K562 (cell line): Measurements from ENCODE around the gene TNFRSF18. TPM values are rescaled to one million over a fixed set of nuclear protein-coding genes. Genes with fewer than 3 reads are reported as not detected.

Experiments used
- ATAC-seq: fragments of 200-7000 bp; cut with Tn5 transposase; 3 replicates; pipeline ENCODE4 v1.9.1; 2020; ENCODE audit warnings: moderate library complexity
- BruUV-seq: library from RNA; stranded (reverse); fragments of 400-500 nt; replicated peaks from 2 replicates; lab custom pipeline; 2021; lab: Mats Ljungman, UMichigan
- CTCF ChIA-PET: fragments of 300-600 bp; formaldehyde crosslinking; extraction: SDS; loops from one replicate; lab custom pipeline; 2021; ENCODE audit warnings: low intra/inter-chr PET ratio; lab: Yijun Ruan, JAX
- POLR2A ChIA-PET: fragments of 300-600, 350-650 bp; sonication (Branson Sonifier 250); formaldehyde crosslinking; extraction: SDS; loops from one replicate; lab custom pipeline; 2021; ENCODE audit warnings: antibody characterized with exemption, inconsistent platforms; lab: Yijun Ruan, JAX
- DNase-seq, 4 experiments: peaks; one replicate each; pipeline versions ENCODE4 v3.0.0 to v3.0.0-alpha.2; 2011 to 2018; ENCODE audit warnings: low spot score in 3 of 4, mixed read lengths in 3 of 4; ENCODE audit errors: extremely low read depth in 1 of 4
- FAIRE-seq: peaks from 2 replicates; lab custom pipeline; 2011; peaks lifted over from hg19 to GRCh38; lab: Jason Lieb, UNC
- H2AFZ ChIP-seq: 2 replicates; pipeline ENCODE4 v1.6.0; 2011; ENCODE audit warnings: low read depth, low read length, control low read depth, inconsistent platforms
- H3K27ac ChIP-seq: fragments of 200-600 bp; 3 replicates; pipeline ENCODE4 v1.8.0; 2011; ENCODE audit warnings: low read depth, mild to moderate bottlenecking, control low read depth, inconsistent platforms, low read length, moderate library complexity, mixed read lengths; ENCODE audit errors: extremely low read depth
- H3K27me3 ChIP-seq, 2 experiments: fragments of 300-600 bp in 1 of 2; 2 replicates in 1 of 2; 3 replicates in 1 of 2; pipeline versions ENCODE4 v1.6.0 to v1.8.0; 2011; ENCODE audit warnings: inconsistent platforms in 2 of 2, low read length in 2 of 2, mild to moderate bottlenecking in 1 of 2, mixed read lengths in 1 of 2, moderate library complexity in 1 of 2; ENCODE audit not compliant: control insufficient read depth in 2 of 2, insufficient read depth in 2 of 2
- H3K36me3 ChIP-seq: fragments of 300-600 bp; 3 replicates; pipeline ENCODE4 v1.8.0; 2011; ENCODE audit warnings: mild to moderate bottlenecking, low read length, inconsistent platforms; ENCODE audit not compliant: control insufficient read depth, insufficient read depth
- H3K4me1 ChIP-seq, 2 experiments: fragments of 200-600 bp in 1 of 2; replicated peaks in 1 of 2; 2 replicates in 1 of 2; 3 replicates in 1 of 2; pipeline versions ENCODE4 v1.5.1 to v1.8.0; 2011; ENCODE audit warnings: inconsistent platforms in 2 of 2, low read length in 2 of 2, mild to moderate bottlenecking in 1 of 2, mixed read lengths in 1 of 2, moderate library complexity in 1 of 2; ENCODE audit not compliant: control insufficient read depth in 2 of 2, insufficient read depth in 2 of 2
- H3K4me2 ChIP-seq: 2 replicates; pipeline ENCODE4 v1.6.1; 2011; ENCODE audit warnings: low read length, control low read depth, inconsistent platforms, mixed read lengths; ENCODE audit not compliant: insufficient read depth
- H3K4me3 ChIP-seq: fragments of 200-600 bp; sonication (generic), shearing (Covaris generic); 2 replicates; pipeline ENCODE4 v1.5.1; 2016; ENCODE audit warnings: control low read depth, inconsistent platforms
- H3K79me2 ChIP-seq: fragments of 200-600 bp; 3 replicates; pipeline ENCODE4 v1.8.0; 2011; ENCODE audit warnings: low read length, inconsistent platforms; ENCODE audit not compliant: control insufficient read depth, insufficient read depth
- H3K9ac ChIP-seq, 2 experiments: 2 replicates each; pipeline versions ENCODE4 v1.6.0 to v1.6.1; 2011; ENCODE audit warnings: low read depth in 2 of 2, low read length in 2 of 2, control low read depth in 1 of 2, inconsistent platforms in 1 of 2, mild to moderate bottlenecking in 1 of 2, mixed read lengths in 1 of 2; ENCODE audit not compliant: insufficient read depth in 1 of 2
- H3K9me1 ChIP-seq: one replicate; pipeline ENCODE4 v1.6.0; 2011; ENCODE audit warnings: inconsistent platforms, mild to moderate bottlenecking, low read length, moderate library complexity; ENCODE audit not compliant: control insufficient read depth, insufficient read depth
- H3K9me3 ChIP-seq: replicated peaks from 2 replicates; pipeline ENCODE4 v1.5.1; 2011; ENCODE audit warnings: low read depth, low read length, inconsistent platforms; ENCODE audit not compliant: control insufficient read depth, insufficient read depth
- H4K20me1 ChIP-seq: replicated peaks from 2 replicates; pipeline ENCODE4 v1.6.1; 2011; ENCODE audit warnings: low read length, inconsistent platforms, mixed read lengths; ENCODE audit not compliant: control insufficient read depth, insufficient read depth
- CBX8 ChIP-seq: fragments of 200-600 bp; sonication (generic); IDR thresholded peaks from 2 replicates; pipeline ENCODE4 v1.6.1; 2012; ENCODE audit warnings: borderline replicate concordance, mixed run types, low read depth, mild to moderate bottlenecking, moderate library complexity, mixed read lengths, low read length, control low read depth, inconsistent platforms; ENCODE audit not compliant: poor library complexity, severe bottlenecking; ENCODE audit errors: extremely low read depth
- CGGBP1 ChIP-seq: fragments of 250-450 bp; sonication (Bioruptor Pico); IDR thresholded peaks from 2 replicates; pipeline ENCODE4 v1.9.0; 2021; ENCODE audit warnings: mild to moderate bottlenecking
- FOXK1 ChIP-seq: sonication (generic); formaldehyde crosslinking; IDR thresholded peaks from 2 replicates; pipeline ENCODE4 v1.8.0; 2022; ENCODE audit warnings: missing genetic modification reagents, mild to moderate bottlenecking, borderline replicate concordance
- NFE2L1 ChIP-seq: fragments of 450-650 bp; IDR thresholded peaks from 2 replicates; pipeline ENCODE4 v1.6.1; 2016; ENCODE audit warnings: missing genetic modification characterization, low read depth, mild to moderate bottlenecking, missing compliant biosample characterization, moderate library complexity, borderline replicate concordance
- NR1H2 ChIP-seq: sonication (generic); formaldehyde crosslinking; IDR thresholded peaks from 2 replicates; pipeline ENCODE4 v1.4.0; 2020; ENCODE audit warnings: mild to moderate bottlenecking, missing genetic modification reagents
- NR3C1 ChIP-seq: sonication (generic); formaldehyde crosslinking; IDR thresholded peaks from 2 replicates; pipeline ENCODE4 v1.8.1; 2022; ENCODE audit warnings: missing genetic modification reagents
- PTRF ChIP-seq: fragments of 450-650 bp; IDR thresholded peaks from 2 replicates; pipeline ENCODE4 v1.6.1; 2016; ENCODE audit warnings: mild to moderate bottlenecking, missing genetic modification characterization, missing compliant biosample characterization
- RNF219 ChIP-seq: fragments of 250-450 bp; sonication (Bioruptor Pico); IDR thresholded peaks from 2 replicates; pipeline ENCODE4 v1.5.0; 2022; ENCODE audit warnings: mild to moderate bottlenecking
- ZBTB17 ChIP-seq: fragments of 450-650 bp; formaldehyde crosslinking; IDR thresholded peaks from 2 replicates; pipeline ENCODE4 v1.4.0; 2020; ENCODE audit warnings: mild to moderate bottlenecking
- ZC3H11A ChIP-seq: IDR thresholded peaks from 2 replicates; pipeline ENCODE4 v1.6.1; 2012; ENCODE audit warnings: low read depth, low read length, improper control_type of control experiment
- ZNF175 ChIP-seq: fragments of 200-800 bp; sonication (Bioruptor generic); IDR thresholded peaks from 2 replicates; pipeline ENCODE4 v1.6.1; 2016; ENCODE audit warnings: low read depth, mild to moderate bottlenecking, missing genetic modification characterization, missing compliant biosample characterization
- ZNF23 ChIP-seq: fragments of 250-450 bp; sonication (Bioruptor Pico); IDR thresholded peaks from 2 replicates; pipeline ENCODE4 v1.4.0; 2020; ENCODE audit warnings: mild to moderate bottlenecking
- ZNF668 ChIP-seq: fragments of 250-450 bp; sonication (Bioruptor Pico); IDR thresholded peaks from 2 replicates; pipeline ENCODE4 v1.8.0; 2022; ENCODE audit warnings: mild to moderate bottlenecking, inconsistent platforms
- WGBS: fragments of 100-300 bp; shearing (Covaris generic); methylation state at CpG from one replicate; pipeline ENCODE4 v1.1.6; 2016; ENCODE audit warnings: low coverage, mixed read lengths; ENCODE audit not compliant: insufficient coverage; ENCODE audit errors: missing lambda C conversion rate; 5-methylcytosine and 5-hydroxymethylcytosine counted together
- in situ Hi-C: fragments of 300-500 bp; cut with MboI; formaldehyde crosslinking; loops from 4 replicates; pipeline ENCODE4 v1.15.0; 2018; ENCODE audit warnings: inconsistent platforms, mixed read lengths
- intact Hi-C: fragments of 100-400 bp; cut with micrococcal nuclease; formaldehyde crosslinking; loops from 2 replicates; pipeline ENCODE4 v1.14.2; 2022
- polyA plus RNA-seq, 8 experiments: library from polyadenylated mRNA; depleted of rRNA in 4 of 8; stranded (reverse) in 5 of 8; unstranded in 3 of 8; fragments of >200 nt; fragmentation: Nextera tagmentation in 2 of 8; fragmentation: Illumina TruSeq in 1 of 8; extraction: Ambion mirVana in 2 of 8; extraction: Trizol in 1 of 8; gene quantifications; 2 replicates each; pipeline versions ENCODE4 v1.2.1 to v1.2.3, GENCODE V29; 2011 to 2014; ENCODE audit warnings: inconsistent platforms in 1 of 8, missing spikeins in 1 of 8
- total RNA-seq, 7 experiments: library from RNA; depleted of rRNA in 6 of 7; stranded (reverse); fragments of >200 nt in 6 of 7; fragmentation: Illumina TruSeq in 2 of 7; extraction: Trizol in 2 of 7; gene quantifications; 2 replicates each; pipeline versions ENCODE4 v1.2.1 to v1.2.3, GENCODE V29; 2011 to 2021; ENCODE audit warnings: low replicate concordance in 1 of 7
- TF ChIP-seq, protein P1 (sequence below): fragments of 250-450 bp; sonication (Bioruptor Pico); IDR thresholded peaks from 2 replicates; pipeline ENCODE4 v1.4.0; 2020; ENCODE audit warnings: mild to moderate bottlenecking, moderate library complexity, borderline replicate concordance

The TNFRSF18 gene
- total and polyA plus RNA-seq, 9 of the 15 experiments (the other 6 are each of a cell fraction or from before 2014, with no cell fraction given): 0.24 to 0.27 TPM; not detected in 7

GRCh38 chr1:1164701-1165451, 41.5 kb downstream of the TNFRSF18 start:
- Histone ChIP-seq H3K4me3 (no peak overlapping the region), H3K27ac (no peak overlapping the region), H3K27me3 (peaks cover 65 to 77% of the 10 kb centered on the region in 2 experiments), H3K4me2 (no peak overlapping the region), H3K4me1 (peaks cover 0 to 93% of the 10 kb centered on the region in 2 experiments; a peak in 2 of 5 replicates), H3K36me3 (no peaks in the 10 kb centered on the region), H3K9me3 (no peaks in the 10 kb centered on the region), H2AFZ (no peak overlapping the region), H3K9ac (peak overlapping the region in 1 of 2 experiments; percentile 4; a peak in 1 of 4 replicates), H4K20me1 (peaks cover 5% of the 10 kb centered on the region; the same call in 1 of the 2 replicates), H3K79me2 (no peaks in the 10 kb centered on the region), H3K9me1 (no peaks in the 10 kb centered on the region)
- ChIA-PET CTCF (no interaction called here), POLR2A (interaction anchor here (0.7 kb wide), 1 partner anchor 1769 kb away, joined by 4 read pairs; no protein-coding TSS in a partner anchor)
- DNase-seq (no peak), ATAC-seq (no peak), FAIRE-seq (no peak)
- 37% methylated on average over 47 of the region's 48 CpGs for WGBS
- BruUV-seq: no TSS peak
- in situ Hi-C loops: no loop called here
- intact Hi-C loops: no loop called here
- TF ChIP-seq NR3C1 (no peak), ZNF668 (CRISPR knock-in tag) (no peak), ZC3H11A (no peak), NFE2L1 (no peak), PTRF (tag) (no peak), ZNF175 (no peak), FOXK1 (CRISPR knock-in tag) (no peak), RNF219 (CRISPR knock-in tag) (no peak), CGGBP1 (CRISPR knock-in tag) (no peak), ZBTB17 (no peak), NR1H2 (no peak), ZNF23 (CRISPR knock-in tag) (no peak), CBX8 (no peak)
- TF ChIP-seq, protein P1, sequence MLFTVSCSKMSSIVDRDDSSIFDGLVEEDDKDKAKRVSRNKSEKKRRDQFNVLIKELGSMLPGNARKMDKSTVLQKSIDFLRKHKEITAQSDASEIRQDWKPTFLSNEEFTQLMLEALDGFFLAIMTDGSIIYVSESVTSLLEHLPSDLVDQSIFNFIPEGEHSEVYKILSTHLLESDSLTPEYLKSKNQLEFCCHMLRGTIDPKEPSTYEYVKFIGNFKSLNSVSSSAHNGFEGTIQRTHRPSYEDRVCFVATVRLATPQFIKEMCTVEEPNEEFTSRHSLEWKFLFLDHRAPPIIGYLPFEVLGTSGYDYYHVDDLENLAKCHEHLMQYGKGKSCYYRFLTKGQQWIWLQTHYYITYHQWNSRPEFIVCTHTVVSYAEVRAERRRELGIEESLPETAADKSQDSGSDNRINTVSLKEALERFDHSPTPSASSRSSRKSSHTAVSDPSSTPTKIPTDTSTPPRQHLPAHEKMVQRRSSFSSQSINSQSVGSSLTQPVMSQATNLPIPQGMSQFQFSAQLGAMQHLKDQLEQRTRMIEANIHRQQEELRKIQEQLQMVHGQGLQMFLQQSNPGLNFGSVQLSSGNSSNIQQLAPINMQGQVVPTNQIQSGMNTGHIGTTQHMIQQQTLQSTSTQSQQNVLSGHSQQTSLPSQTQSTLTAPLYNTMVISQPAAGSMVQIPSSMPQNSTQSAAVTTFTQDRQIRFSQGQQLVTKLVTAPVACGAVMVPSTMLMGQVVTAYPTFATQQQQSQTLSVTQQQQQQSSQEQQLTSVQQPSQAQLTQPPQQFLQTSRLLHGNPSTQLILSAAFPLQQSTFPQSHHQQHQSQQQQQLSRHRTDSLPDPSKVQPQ (CRISPR knock-in tag): no peak
